ENCODE results near the gene WNT2.

The WNT2 gene

DNA sequence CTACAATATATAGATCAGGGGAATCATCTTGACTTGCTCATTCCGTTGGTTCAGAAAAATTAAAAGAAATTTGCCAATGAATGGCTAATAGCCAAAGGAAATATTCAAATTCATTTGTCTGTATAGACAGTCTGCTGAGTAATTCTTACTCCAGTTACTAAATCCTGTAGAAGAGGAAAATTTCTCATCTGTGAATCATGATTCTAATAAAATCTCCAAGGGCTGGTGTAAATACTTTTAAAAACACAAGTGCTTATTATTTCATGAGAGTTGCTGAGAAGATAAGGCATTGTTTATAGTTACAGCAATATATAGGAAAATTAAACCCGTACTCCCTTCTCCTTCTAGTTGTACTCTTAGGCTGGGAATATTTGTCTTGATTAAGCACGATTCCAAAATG lies 53.0 kb downstream of the WNT2 start:
- no peaks in the 10 kb centered on the region for H3K36me3 ChIP-seq (ENCODE audit: control insufficient read depth in 4 of 4, insufficient read depth in 4 of 4, low read length in 3 of 4)
- H3K27ac ChIP-seq (ENCODE audit: insufficient read depth in 1 of 2, low read depth in 1 of 2, low read length in 2 of 2, poor library complexity in 1 of 2, severe bottlenecking in 2 of 2): no peak overlapping the region
- H3K9me3 ChIP-seq (ENCODE audit: control extremely low read depth in 1 of 5, control insufficient read depth in 4 of 5, insufficient read depth in 2 of 5, low read depth in 1 of 5, low read length in 4 of 5): peaks cover 0 to 3% (median 0%) of the 10 kb centered on the region in 5 experiments
- POLR2A ChIA-PET: no interaction called here
- no peak overlapping the region for H3K4me3 ChIP-seq (ENCODE audit: control insufficient read depth in 1 of 7, extremely low read depth in 1 of 7, insufficient read depth in 4 of 7, low read depth in 2 of 7, low read length in 6 of 7)
- no CpG with 5 or more reads among the region's 3 CpGs for WGBS (ENCODE audit: insufficient coverage)
- CTCF ChIA-PET: no interaction called here
- peaks cover 0 to 5% (median 0%) of the 10 kb centered on the region in 5 experiments for H3K27me3 ChIP-seq (replicated peaks in 2 of 5; ENCODE audit: control insufficient read depth in 4 of 5, insufficient read depth in 5 of 5, low read length in 4 of 5)
- H3K4me1 ChIP-seq (ENCODE audit: control extremely low read depth in 1 of 4, control insufficient read depth in 4 of 4, insufficient read depth in 4 of 4, low read length in 3 of 4): no peaks in the 10 kb centered on the region
- no peak for DNase-seq

DNA sequence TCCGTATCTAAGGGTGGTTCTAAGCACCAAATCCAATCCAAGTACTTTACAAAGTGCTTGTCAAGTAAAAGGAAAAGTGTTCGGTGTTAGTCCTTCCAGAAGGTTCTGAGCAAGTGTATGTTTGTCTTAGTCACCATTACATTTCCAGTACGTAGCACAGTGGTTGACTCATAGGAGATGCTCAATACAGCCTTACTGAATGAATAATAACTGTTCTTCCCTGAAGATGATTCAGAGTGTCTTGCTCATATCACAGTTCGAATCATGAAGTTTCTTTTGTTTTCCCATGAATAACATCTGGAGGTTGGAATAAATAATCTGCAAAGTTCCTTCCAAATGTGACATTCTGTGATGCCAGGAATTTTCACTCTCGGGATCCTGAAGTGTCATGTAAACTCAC lies 53.4 kb downstream of the WNT2 start:
- no peak overlapping the region for H3K4me3 ChIP-seq (ENCODE audit: control insufficient read depth in 1 of 7, extremely low read depth in 1 of 7, insufficient read depth in 4 of 7, low read depth in 2 of 7, low read length in 6 of 7)
- H3K4me1 ChIP-seq (ENCODE audit: control extremely low read depth in 1 of 4, control insufficient read depth in 4 of 4, insufficient read depth in 4 of 4, low read length in 3 of 4): no peaks in the 10 kb centered on the region
- 100% methylated on average over 4 of the region's 5 CpGs for WGBS (ENCODE audit: insufficient coverage)
- DNase-seq: no peak
- no peaks in the 10 kb centered on the region for H3K36me3 ChIP-seq (ENCODE audit: control insufficient read depth in 4 of 4, insufficient read depth in 4 of 4, low read length in 3 of 4)
- ChIA-PET CTCF (no interaction called here), POLR2A (no interaction called here)
- H3K27ac ChIP-seq (ENCODE audit: insufficient read depth in 1 of 2, low read depth in 1 of 2, low read length in 2 of 2, poor library complexity in 1 of 2, severe bottlenecking in 2 of 2): no peak overlapping the region
- peaks cover 0 to 3% (median 0%) of the 10 kb centered on the region in 5 experiments for H3K9me3 ChIP-seq (ENCODE audit: control extremely low read depth in 1 of 5, control insufficient read depth in 4 of 5, insufficient read depth in 2 of 5, low read depth in 1 of 5, low read length in 4 of 5)
- H3K27me3 ChIP-seq (replicated peaks in 2 of 5; ENCODE audit: control insufficient read depth in 4 of 5, insufficient read depth in 5 of 5, low read length in 4 of 5): peaks cover 0 to 5% (median 0%) of the 10 kb centered on the region in 5 experiments

DNA sequence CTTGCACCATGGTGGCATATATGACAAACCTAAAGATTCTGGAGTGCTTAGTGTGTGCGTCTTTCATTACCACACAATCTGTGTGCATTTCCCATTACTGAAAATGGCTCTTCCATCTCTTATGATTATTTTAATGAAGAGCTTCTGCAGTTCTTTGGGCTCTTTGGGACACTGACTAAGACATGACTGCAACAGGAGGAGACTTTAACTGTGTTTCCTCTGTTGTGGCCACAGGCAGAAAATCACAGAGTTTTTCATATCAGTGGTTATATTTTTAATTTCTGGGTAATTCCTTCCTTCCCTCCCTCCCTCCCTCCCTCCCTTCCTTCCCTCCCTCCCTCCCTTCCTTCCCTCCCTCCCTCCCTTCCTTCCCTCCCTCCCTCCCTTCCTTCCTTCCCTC lies 58.1 kb downstream of the WNT2 start:
- no peak overlapping the region for H3K27ac ChIP-seq (ENCODE audit: insufficient read depth in 1 of 2, low read depth in 1 of 2, low read length in 2 of 2, poor library complexity in 1 of 2, severe bottlenecking in 2 of 2)
- DNase-seq: no peak
- H3K27me3 ChIP-seq (replicated peaks in 2 of 5; ENCODE audit: control insufficient read depth in 4 of 5, insufficient read depth in 5 of 5, low read length in 4 of 5): peaks cover 0 to 3% (median 0%) of the 10 kb centered on the region in 5 experiments
- ChIA-PET CTCF (no interaction called here), POLR2A (no interaction called here)
- no peaks in the 10 kb centered on the region for H3K36me3 ChIP-seq (ENCODE audit: control insufficient read depth in 4 of 4, insufficient read depth in 4 of 4, low read length in 3 of 4)
- no CpG with 5 or more reads among the region's 1 CpG for WGBS (ENCODE audit: insufficient coverage)
- H3K9me3 ChIP-seq (ENCODE audit: control extremely low read depth in 1 of 5, control insufficient read depth in 4 of 5, insufficient read depth in 2 of 5, low read depth in 1 of 5, low read length in 4 of 5): peaks cover 0 to 3% (median 0%) of the 10 kb centered on the region in 5 experiments
- H3K4me3 ChIP-seq (ENCODE audit: control insufficient read depth in 1 of 7, extremely low read depth in 1 of 7, insufficient read depth in 4 of 7, low read depth in 2 of 7, low read length in 6 of 7): no peak overlapping the region
- no peaks in the 10 kb centered on the region for H3K4me1 ChIP-seq (ENCODE audit: control extremely low read depth in 1 of 4, control insufficient read depth in 4 of 4, insufficient read depth in 4 of 4, low read length in 3 of 4)

DNA sequence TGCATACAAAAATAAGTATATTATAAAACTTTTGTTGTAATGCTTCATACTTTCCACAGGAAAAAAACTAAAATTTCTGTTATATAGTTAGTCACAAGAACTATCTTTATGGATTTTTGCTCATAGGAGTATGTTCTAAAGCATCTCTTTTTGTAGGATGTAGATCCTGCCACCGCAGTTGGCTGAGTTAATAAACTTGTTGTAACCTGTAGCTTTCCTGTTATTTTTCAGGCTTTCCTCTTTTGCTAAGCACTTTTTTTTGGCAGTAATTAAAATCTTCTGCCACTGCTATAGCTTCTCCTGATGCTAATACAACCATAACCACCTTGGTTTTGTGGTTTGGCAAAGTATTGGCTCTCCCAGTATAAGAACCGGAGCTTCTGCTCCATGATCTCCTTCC lies 60.3 kb downstream of the WNT2 start:
- CTCF ChIA-PET: no interaction called here
- H3K4me3 ChIP-seq (ENCODE audit: control insufficient read depth in 1 of 7, extremely low read depth in 1 of 7, insufficient read depth in 4 of 7, low read depth in 2 of 7, low read length in 6 of 7): no peak overlapping the region
- no peaks in the 10 kb centered on the region for H3K4me1 ChIP-seq (ENCODE audit: control extremely low read depth in 1 of 4, control insufficient read depth in 4 of 4, insufficient read depth in 4 of 4, low read length in 3 of 4)
- 100% methylated on average over 1 of the region's 2 CpGs for WGBS (ENCODE audit: insufficient coverage)
- H3K36me3 ChIP-seq (ENCODE audit: control insufficient read depth in 4 of 4, insufficient read depth in 4 of 4, low read length in 3 of 4): no peaks in the 10 kb centered on the region
- DNase-seq: no peak
- H3K27ac ChIP-seq (ENCODE audit: insufficient read depth in 1 of 2, low read depth in 1 of 2, low read length in 2 of 2, poor library complexity in 1 of 2, severe bottlenecking in 2 of 2): no peak overlapping the region
- H3K9me3 ChIP-seq (ENCODE audit: control extremely low read depth in 1 of 5, control insufficient read depth in 4 of 5, insufficient read depth in 2 of 5, low read depth in 1 of 5, low read length in 4 of 5): peaks cover 0 to 3% (median 0%) of the 10 kb centered on the region in 5 experiments
- peaks cover 0 to 3% (median 0%) of the 10 kb centered on the region in 5 experiments for H3K27me3 ChIP-seq (replicated peaks in 2 of 5; ENCODE audit: control insufficient read depth in 4 of 5, insufficient read depth in 5 of 5, low read length in 4 of 5)
- POLR2A ChIA-PET: no interaction called here

DNA sequence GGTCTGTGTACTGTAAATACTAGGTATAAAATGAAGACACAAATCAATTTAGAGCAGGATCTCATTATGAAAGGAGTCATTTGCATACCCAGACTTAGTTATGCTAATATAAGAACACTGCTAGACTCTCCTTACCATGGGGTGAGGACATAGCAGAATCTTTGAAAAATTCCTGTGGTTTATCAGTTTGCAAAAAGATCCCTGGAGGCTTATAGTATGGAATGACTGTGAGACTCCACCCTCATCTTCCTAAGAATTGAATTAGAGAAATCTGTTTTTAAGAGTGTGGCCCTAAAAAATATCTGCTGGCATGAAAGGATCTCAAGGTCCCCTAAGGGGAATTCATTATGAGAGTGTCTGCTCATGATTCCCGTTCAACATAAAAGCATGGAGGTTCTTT lies 63.2 kb downstream of the WNT2 start:
- Histone ChIP-seq H3K27ac (ENCODE audit: insufficient read depth in 1 of 2, low read depth in 1 of 2, low read length in 2 of 2, poor library complexity in 1 of 2, severe bottlenecking in 2 of 2) (no peak overlapping the region), H3K4me3 (ENCODE audit: control insufficient read depth in 1 of 7, extremely low read depth in 1 of 7, insufficient read depth in 4 of 7, low read depth in 2 of 7, low read length in 6 of 7) (no peak overlapping the region), H3K4me1 (ENCODE audit: control extremely low read depth in 1 of 4, control insufficient read depth in 4 of 4, insufficient read depth in 4 of 4, low read length in 3 of 4) (no peaks in the 10 kb centered on the region), H3K27me3 (replicated peaks in 2 of 5; ENCODE audit: control insufficient read depth in 4 of 5, insufficient read depth in 5 of 5, low read length in 4 of 5) (peaks cover 0 to 3% (median 0%) of the 10 kb centered on the region in 5 experiments), H3K36me3 (ENCODE audit: control insufficient read depth in 4 of 4, insufficient read depth in 4 of 4, low read length in 3 of 4) (no peaks in the 10 kb centered on the region), H3K9me3 (ENCODE audit: control extremely low read depth in 1 of 5, control insufficient read depth in 4 of 5, insufficient read depth in 2 of 5, low read depth in 1 of 5, low read length in 4 of 5) (no peaks in the 10 kb centered on the region)
- DNase-seq: no peak
- POLR2A ChIA-PET: no interaction called here
- WGBS (ENCODE audit: insufficient coverage): 100% methylated on average over 1 of the region's 1 CpG
- CTCF ChIA-PET: no interaction called here

DNA sequence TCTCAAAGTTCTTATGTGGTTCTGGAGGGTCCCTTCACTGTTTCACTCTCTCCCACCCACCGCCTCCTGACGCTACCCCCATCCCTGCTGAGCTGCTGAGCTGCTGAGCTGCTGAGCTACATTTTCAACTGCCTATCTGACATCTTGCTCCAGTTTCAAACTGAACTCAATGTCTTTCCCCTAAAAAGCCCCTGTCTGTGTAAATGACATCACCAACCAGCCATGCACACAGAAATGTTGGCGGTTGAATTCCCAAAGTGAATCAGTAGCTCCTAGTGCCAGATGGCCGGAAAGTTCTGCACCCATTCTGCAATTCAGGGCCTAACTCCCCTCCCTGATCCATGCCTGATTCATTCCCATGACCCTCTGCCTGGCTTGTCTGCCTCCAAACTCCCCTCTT lies 71.2 kb downstream of the WNT2 start:
- Histone ChIP-seq H3K27me3 (replicated peaks in 2 of 5; ENCODE audit: control insufficient read depth in 4 of 5, insufficient read depth in 5 of 5, low read length in 4 of 5) (peaks cover 0 to 1% (median 0%) of the 10 kb centered on the region in 5 experiments), H3K9me3 (ENCODE audit: control extremely low read depth in 1 of 5, control insufficient read depth in 4 of 5, insufficient read depth in 2 of 5, low read depth in 1 of 5, low read length in 4 of 5) (no peaks in the 10 kb centered on the region), H3K4me1 (ENCODE audit: control extremely low read depth in 1 of 4, control insufficient read depth in 4 of 4, insufficient read depth in 4 of 4, low read length in 3 of 4) (no peaks in the 10 kb centered on the region), H3K27ac (ENCODE audit: insufficient read depth in 1 of 2, low read depth in 1 of 2, low read length in 2 of 2, poor library complexity in 1 of 2, severe bottlenecking in 2 of 2) (no peak overlapping the region), H3K36me3 (ENCODE audit: control insufficient read depth in 4 of 4, insufficient read depth in 4 of 4, low read length in 3 of 4) (no peaks in the 10 kb centered on the region), H3K4me3 (ENCODE audit: control insufficient read depth in 1 of 7, extremely low read depth in 1 of 7, insufficient read depth in 4 of 7, low read depth in 2 of 7, low read length in 6 of 7) (no peak overlapping the region)
- CTCF ChIA-PET: no interaction called here
- DNase-seq: no peak
- WGBS (ENCODE audit: insufficient coverage): 95% methylated on average over 4 of the region's 4 CpGs
- POLR2A ChIA-PET: no interaction called here

DNA sequence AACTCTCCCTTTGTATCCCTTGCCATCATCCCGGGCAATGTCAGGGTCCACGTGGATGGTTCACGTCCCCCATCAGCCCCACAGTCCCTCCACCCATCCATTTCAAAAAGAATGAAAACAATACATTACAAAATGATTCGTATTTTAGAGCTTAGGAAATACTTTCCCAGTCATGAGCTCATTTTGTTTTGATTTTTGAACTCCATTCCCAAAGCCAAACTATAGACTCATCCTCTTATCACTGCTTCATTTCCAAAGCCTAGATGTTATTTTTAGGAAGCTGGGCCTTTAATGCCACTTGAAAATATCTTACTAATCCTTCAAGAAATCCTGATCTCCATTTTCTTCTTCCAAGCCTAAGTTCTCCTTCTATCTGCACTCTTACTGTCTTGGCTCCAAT lies 72.1 kb downstream of the WNT2 start:
- Histone ChIP-seq H3K4me3 (ENCODE audit: control insufficient read depth in 1 of 7, extremely low read depth in 1 of 7, insufficient read depth in 4 of 7, low read depth in 2 of 7, low read length in 6 of 7) (no peak overlapping the region), H3K27me3 (replicated peaks in 2 of 5; ENCODE audit: control insufficient read depth in 4 of 5, insufficient read depth in 5 of 5, low read length in 4 of 5) (peaks cover 0 to 1% (median 0%) of the 10 kb centered on the region in 5 experiments), H3K4me1 (ENCODE audit: control extremely low read depth in 1 of 4, control insufficient read depth in 4 of 4, insufficient read depth in 4 of 4, low read length in 3 of 4) (no peaks in the 10 kb centered on the region), H3K27ac (ENCODE audit: insufficient read depth in 1 of 2, low read depth in 1 of 2, low read length in 2 of 2, poor library complexity in 1 of 2, severe bottlenecking in 2 of 2) (no peak overlapping the region), H3K9me3 (ENCODE audit: control extremely low read depth in 1 of 5, control insufficient read depth in 4 of 5, insufficient read depth in 2 of 5, low read depth in 1 of 5, low read length in 4 of 5) (no peaks in the 10 kb centered on the region), H3K36me3 (ENCODE audit: control insufficient read depth in 4 of 4, insufficient read depth in 4 of 4, low read length in 3 of 4) (no peaks in the 10 kb centered on the region)
- WGBS (ENCODE audit: insufficient coverage): 81% methylated on average over 3 of the region's 4 CpGs
- ChIA-PET POLR2A (no interaction called here), CTCF (no interaction called here)
- no peak for DNase-seq

Measured in common myeloid progenitor, CD34-positive (primary cell).